ENCODE results near the gene NOTCH2. TPM values are rescaled to one million over a fixed set of nuclear protein-coding genes. Genes with fewer than 3 reads are reported as not detected.

Gene NOTCH2
- total RNA-seq, 1 experiment from 2014 or later: 79.6 TPM

- no peak for TF ChIP-seq CTCF (IDR thresholded peaks at IDR 0.05; ENCODE audit: unreplicated experiment)
- Mint-ChIP-seq H3K4me1 (ENCODE audit: low read depth, unreplicated experiment) (peaks cover 9% of the 10 kb centered on the region), H3K9me3 (ENCODE audit: low read depth, unreplicated experiment) (no peaks in the 10 kb centered on the region), H3K27ac (ENCODE audit: unreplicated experiment) (no peak overlapping the region), H3K27me3 (ENCODE audit: unreplicated experiment) (no peaks in the 10 kb centered on the region), H3K4me3 (ENCODE audit: low read depth, unreplicated experiment) (no peak overlapping the region), H3K36me3 (ENCODE audit: insufficient read depth, unreplicated experiment) (peaks cover 4% of the 10 kb centered on the region)
- no TSS peak for BruUV-seq (replicated peaks)
- DNase-seq: no peak
- CTCF ChIA-PET: no interaction called here
- intact Hi-C loops (cut with micrococcal nuclease; ENCODE audit: unreplicated experiment): no loop called here
These were observed 103.4 kb downstream of the NOTCH2 start for GRCh38 chr1:119966020-119966419.

- no TSS peak for BruUV-seq (replicated peaks)
- CTCF ChIA-PET: no interaction called here
- peaks cover 9% of the 10 kb centered on the region for H3K4me1 Mint-ChIP-seq (ENCODE audit: low read depth, unreplicated experiment)
- intact Hi-C loops (cut with micrococcal nuclease; ENCODE audit: unreplicated experiment): no loop called here
- no peaks in the 10 kb centered on the region for H3K9me3 Mint-ChIP-seq (ENCODE audit: low read depth, unreplicated experiment)
- H3K27me3 Mint-ChIP-seq (ENCODE audit: unreplicated experiment): no peaks in the 10 kb centered on the region
- H3K36me3 Mint-ChIP-seq (ENCODE audit: insufficient read depth, unreplicated experiment): peaks cover 4% of the 10 kb centered on the region
- H3K4me3 Mint-ChIP-seq (ENCODE audit: low read depth, unreplicated experiment): no peak overlapping the region
- no peak for TF ChIP-seq CTCF (IDR thresholded peaks at IDR 0.05; ENCODE audit: unreplicated experiment)
- H3K27ac Mint-ChIP-seq (ENCODE audit: unreplicated experiment): no peak overlapping the region
- DNase-seq: no peak
These were observed 104.6 kb downstream of the NOTCH2 start for GRCh38 chr1:119964673-119965363.

- no peaks in the 10 kb centered on the region for H3K27me3 Mint-ChIP-seq (ENCODE audit: unreplicated experiment)
- TF ChIP-seq CTCF (IDR thresholded peaks at IDR 0.05; ENCODE audit: unreplicated experiment): no peak
- H3K9me3 Mint-ChIP-seq (ENCODE audit: low read depth, unreplicated experiment): no peaks in the 10 kb centered on the region
- H3K27ac Mint-ChIP-seq (ENCODE audit: unreplicated experiment): no peak overlapping the region
- no peaks in the 10 kb centered on the region for H3K4me1 Mint-ChIP-seq (ENCODE audit: low read depth, unreplicated experiment)
- no peak overlapping the region for H3K4me3 Mint-ChIP-seq (ENCODE audit: low read depth, unreplicated experiment)
- intact Hi-C loops (cut with micrococcal nuclease; ENCODE audit: unreplicated experiment): no loop called here
- BruUV-seq (replicated peaks): no TSS peak
- CTCF ChIA-PET: no interaction called here
- no peak for DNase-seq
- peaks cover 6% of the 10 kb centered on the region for H3K36me3 Mint-ChIP-seq (ENCODE audit: insufficient read depth, unreplicated experiment)
These were observed 107.0 kb downstream of the NOTCH2 start for GRCh38 chr1:119962296-119962968.

- no peak for DNase-seq
- Mint-ChIP-seq H3K27me3 (ENCODE audit: unreplicated experiment) (no peaks in the 10 kb centered on the region), H3K27ac (ENCODE audit: unreplicated experiment) (no peak overlapping the region), H3K36me3 (ENCODE audit: insufficient read depth, unreplicated experiment) (peaks cover 6% of the 10 kb centered on the region), H3K4me1 (ENCODE audit: low read depth, unreplicated experiment) (no peaks in the 10 kb centered on the region), H3K9me3 (ENCODE audit: low read depth, unreplicated experiment) (no peaks in the 10 kb centered on the region), H3K4me3 (ENCODE audit: low read depth, unreplicated experiment) (no peak overlapping the region)
- no TSS peak for BruUV-seq (replicated peaks)
- CTCF ChIA-PET: interaction anchor here (1.5 kb wide), 1 partner anchor 12 kb away, joined by 4 read pairs; no protein-coding TSS in a partner anchor
- intact Hi-C loops (cut with micrococcal nuclease; ENCODE audit: unreplicated experiment): no loop called here
- no peak for TF ChIP-seq CTCF (IDR thresholded peaks at IDR 0.05; ENCODE audit: unreplicated experiment)
These were observed 109.0 kb downstream of the NOTCH2 start for GRCh38 chr1:119960501-119960900.
